ENCODE measurements around the gene MAB21L3. TPM values are rescaled to one million over a fixed set of nuclear protein-coding genes. Genes with fewer than 3 reads are reported as not detected.

MAB21L3 gene
- total and polyA plus RNA-seq, 2 donors (not counting 3 experiments of a cell fraction or from before 2014, with no cell fraction given), result not detected

DNA sequence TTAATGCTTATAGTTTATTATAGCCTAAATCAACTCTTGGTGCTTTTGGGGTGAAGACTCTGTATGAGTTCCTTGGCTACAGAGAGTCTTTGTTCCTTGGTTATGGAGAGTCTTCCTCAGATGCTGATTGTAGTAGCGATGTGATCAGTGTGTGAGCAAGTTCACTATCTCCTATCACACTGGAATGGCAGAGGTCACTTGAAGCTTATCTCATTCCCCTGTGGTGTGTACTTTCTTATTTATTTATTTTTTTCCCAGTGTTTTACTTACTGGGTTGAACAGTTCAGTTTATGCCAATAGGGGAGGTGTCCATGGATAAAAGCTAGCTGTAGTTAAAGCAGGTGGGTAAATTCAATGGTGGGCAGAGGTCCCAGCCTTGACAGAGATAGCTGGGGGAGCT lies 20.1 kb upstream of the MAB21L3 start:
- Histone ChIP-seq H3K27me3 (ENCODE audit: control insufficient read depth in 2 of 2, insufficient read depth in 2 of 2, low read length in 2 of 2) (no peaks in the 10 kb centered on the region), H3K4me2 (ENCODE audit: insufficient read depth, low read length) (no peak overlapping the region), H4K20me1 (replicated peaks; ENCODE audit: control insufficient read depth, extremely low read depth, insufficient read depth, low read length) (no peaks in the 10 kb centered on the region), H3K27ac (ENCODE audit: insufficient read depth, low read depth, low read length) (no peak overlapping the region), H3K4me1 (ENCODE audit: control insufficient read depth, extremely low read depth, insufficient read depth, low read length) (no peaks in the 10 kb centered on the region), H3K9ac (replicated peaks; ENCODE audit: extremely low read depth, insufficient read depth, low read length) (no peak overlapping the region), H2AFZ (ENCODE audit: low read depth, low read length) (no peak overlapping the region), H3K36me3 (ENCODE audit: control insufficient read depth in 2 of 2, extremely low read depth in 1 of 2, insufficient read depth in 2 of 2, low read length in 2 of 2) (no peaks in the 10 kb centered on the region), H3K9me3 (replicated peaks; ENCODE audit: control insufficient read depth, insufficient read depth, low read length) (no peaks in the 10 kb centered on the region), H3K9me1 (replicated peaks; ENCODE audit: control insufficient read depth, extremely low read depth, insufficient read depth, low read length) (no peaks in the 10 kb centered on the region), H3K79me2 (ENCODE audit: control insufficient read depth, insufficient read depth, low read length) (no peaks in the 10 kb centered on the region), H3K4me3 (replicated peaks in 1 of 3; ENCODE audit: insufficient read depth in 1 of 3, low read depth in 1 of 3, low read length in 3 of 3) (no peak overlapping the region)
- CTCF ChIA-PET, result no interaction called here
- BruUV-seq (replicated peaks), result no TSS peak
- dilution Hi-C loops (cut with MboI; ENCODE audit: extremely low pct_ligation_motif_present, low sequenced_read_pairs) (no loop called here), intact Hi-C loops (cut with micrococcal nuclease) (no loop called here)
- TF ChIP-seq FOS (IDR thresholded peaks at IDR 0.05; ENCODE audit: borderline replicate concordance, insufficient read depth, low read length) (no peak), JUN (IDR thresholded peaks at IDR 0.05; ENCODE audit: borderline replicate concordance, insufficient read depth, insufficient read length, low read depth) (no peak), MYC (IDR thresholded peaks at IDR 0.05; ENCODE audit: low read depth, low read length) (no peak), GATA2 (IDR thresholded peaks at IDR 0.05; ENCODE audit: insufficient read depth, insufficient read length, low read depth, low read length) (no peak), POLR2AphosphoS5 (IDR thresholded peaks at IDR 0.05; ENCODE audit: insufficient read depth, low read depth, low read length) (no peak), POLR2A (IDR thresholded peaks at IDR 0.05; ENCODE audit: low read depth, low read length) (no peak), EZH2 (IDR thresholded peaks at IDR 0.05; ENCODE audit: borderline replicate concordance, low read depth, low read length, severe bottlenecking) (no peak)
- TF ChIP-seq, protein P1, sequence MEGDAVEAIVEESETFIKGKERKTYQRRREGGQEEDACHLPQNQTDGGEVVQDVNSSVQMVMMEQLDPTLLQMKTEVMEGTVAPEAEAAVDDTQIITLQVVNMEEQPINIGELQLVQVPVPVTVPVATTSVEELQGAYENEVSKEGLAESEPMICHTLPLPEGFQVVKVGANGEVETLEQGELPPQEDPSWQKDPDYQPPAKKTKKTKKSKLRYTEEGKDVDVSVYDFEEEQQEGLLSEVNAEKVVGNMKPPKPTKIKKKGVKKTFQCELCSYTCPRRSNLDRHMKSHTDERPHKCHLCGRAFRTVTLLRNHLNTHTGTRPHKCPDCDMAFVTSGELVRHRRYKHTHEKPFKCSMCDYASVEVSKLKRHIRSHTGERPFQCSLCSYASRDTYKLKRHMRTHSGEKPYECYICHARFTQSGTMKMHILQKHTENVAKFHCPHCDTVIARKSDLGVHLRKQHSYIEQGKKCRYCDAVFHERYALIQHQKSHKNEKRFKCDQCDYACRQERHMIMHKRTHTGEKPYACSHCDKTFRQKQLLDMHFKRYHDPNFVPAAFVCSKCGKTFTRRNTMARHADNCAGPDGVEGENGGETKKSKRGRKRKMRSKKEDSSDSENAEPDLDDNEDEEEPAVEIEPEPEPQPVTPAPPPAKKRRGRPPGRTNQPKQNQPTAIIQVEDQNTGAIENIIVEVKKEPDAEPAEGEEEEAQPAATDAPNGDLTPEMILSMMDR (IDR thresholded peaks at IDR 0.05; ENCODE audit: extremely low read depth in 1 of 2, insufficient read depth in 1 of 2, low read depth in 1 of 2, low read length in 2 of 2), result no peak
- TF ChIP-seq, protein P2, sequence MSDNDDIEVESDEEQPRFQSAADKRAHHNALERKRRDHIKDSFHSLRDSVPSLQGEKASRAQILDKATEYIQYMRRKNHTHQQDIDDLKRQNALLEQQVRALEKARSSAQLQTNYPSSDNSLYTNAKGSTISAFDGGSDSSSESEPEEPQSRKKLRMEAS (IDR thresholded peaks at IDR 0.05; ENCODE audit: insufficient read depth, insufficient read length), result no peak
- no peak for FAIRE-seq
- POLR2A ChIA-PET, result no interaction called here
- DNase-seq (ENCODE audit: low read depth, low spot score), result no peak

Data from endothelial cell of umbilical vein (primary cell).